ENCODE measurements around the gene PLPP2.
A peak's percentile ranks its signal among the peaks of the same experiment; 100 is the strongest.

Gene PLPP2

DNA sequence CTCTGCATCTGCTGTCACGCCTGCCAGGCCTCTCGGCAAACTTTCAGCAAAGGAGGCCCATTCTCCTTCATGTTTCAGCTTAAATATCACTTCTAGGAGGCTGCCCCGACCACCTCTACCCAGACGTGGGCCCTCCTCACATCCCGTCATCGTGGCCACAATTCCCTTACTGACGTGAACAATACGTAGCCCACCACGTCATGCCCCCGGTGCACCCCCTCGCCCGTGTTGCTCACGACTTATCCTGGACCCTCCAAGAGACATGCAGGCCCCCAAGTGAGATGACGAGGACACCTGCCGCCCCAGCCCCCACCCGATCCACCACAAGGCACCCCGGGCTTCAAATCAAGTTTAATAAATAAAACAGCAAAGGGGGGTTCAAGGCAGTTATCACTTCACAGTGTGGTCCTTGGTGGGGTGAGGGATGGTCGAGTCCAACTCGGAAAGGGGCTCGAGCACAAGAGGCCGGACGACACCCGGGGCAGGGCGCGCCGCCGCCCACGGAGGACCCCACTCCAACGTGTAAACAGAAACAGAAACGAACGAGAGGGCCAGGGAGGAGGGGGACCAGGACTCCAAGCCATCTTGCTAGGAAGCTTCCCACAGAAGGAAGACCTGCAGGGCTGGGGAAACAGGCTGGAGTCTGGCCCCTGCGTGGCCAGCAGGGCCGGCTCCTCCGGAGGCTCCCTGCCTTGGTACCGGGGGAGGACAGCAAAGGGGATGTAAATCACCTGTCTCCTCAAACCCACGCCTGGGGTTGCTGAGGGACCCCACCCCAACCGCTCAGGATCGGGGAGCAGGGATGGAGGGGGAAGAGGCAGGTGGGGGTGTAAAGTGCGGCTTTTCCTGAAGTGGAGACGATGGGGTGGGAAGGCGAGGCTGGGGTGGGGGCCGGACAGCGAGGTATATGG is 14.3 kb upstream of the PLPP2 start:
- WGBS (ENCODE audit: extremely low coverage, insufficient coverage, low lambda C conversion rate) = no CpG with 5 or more reads among the region's 43 CpGs
- H2BK5ac ChIP-seq (ENCODE audit: low read length) = no peak overlapping the region

DNA sequence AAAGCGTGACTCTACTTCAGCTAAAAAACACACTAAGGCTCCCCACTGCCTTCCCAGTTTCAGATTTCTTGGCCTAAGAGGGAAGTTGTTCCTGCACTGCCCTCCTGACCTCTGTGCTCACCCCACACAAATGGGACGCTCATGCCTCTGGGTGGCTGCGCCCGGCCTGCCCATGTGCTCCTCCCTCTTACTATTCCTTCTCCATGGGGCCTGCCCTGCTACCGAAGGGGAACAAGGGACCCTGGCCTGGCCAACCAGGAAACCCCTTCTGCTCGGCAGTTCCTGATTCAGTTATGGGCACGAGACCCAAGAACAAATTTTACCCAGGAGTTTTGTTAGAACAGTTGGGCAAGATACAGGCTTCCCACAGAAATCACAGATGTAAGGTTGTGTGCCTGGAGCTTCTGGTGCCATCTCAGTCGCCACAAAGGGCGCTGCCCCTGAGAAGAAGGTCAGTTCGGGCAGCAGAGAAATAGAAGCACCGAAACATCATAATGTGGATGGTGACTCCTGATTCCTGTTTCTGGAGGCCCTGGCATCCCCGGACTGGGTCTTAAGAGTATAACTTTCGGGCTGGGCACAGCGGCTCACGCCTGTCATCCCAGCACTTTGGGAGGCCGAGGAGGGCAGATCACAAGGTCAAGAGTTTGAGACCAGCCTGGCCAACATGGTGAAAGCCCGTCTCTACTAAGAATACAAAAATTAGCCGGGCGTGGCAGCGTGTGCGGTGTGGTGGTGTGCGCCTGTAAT is 5.4 kb upstream of the PLPP2 start:
- H3K27me3 ChIP-seq (ENCODE audit: insufficient read depth, low read length, poor library complexity) = no peaks in the 10 kb centered on the region
- no peaks in the 10 kb centered on the region for H3K4me1 ChIP-seq (ENCODE audit: control insufficient read depth, low read depth, low read length)
- H2AK5ac ChIP-seq (ENCODE audit: low read length) = no peak overlapping the region
- no peak overlapping the region for H3K18ac ChIP-seq (ENCODE audit: low read length)
- no peak overlapping the region for H4K5ac ChIP-seq (ENCODE audit: low read length)
- H2BK5ac ChIP-seq (ENCODE audit: low read length) = no peak overlapping the region
- H3K79me2 ChIP-seq (ENCODE audit: control insufficient read depth, insufficient read depth, low read length) = no peaks in the 10 kb centered on the region
- no peaks in the 10 kb centered on the region for H3K79me1 ChIP-seq (ENCODE audit: low read length)
- no peak overlapping the region for H3K56ac ChIP-seq (ENCODE audit: low read length)
- H4K8ac ChIP-seq (ENCODE audit: low read depth, low read length) = no peak overlapping the region
- no peak overlapping the region for H3K4me2 ChIP-seq (ENCODE audit: low read length)
- WGBS (ENCODE audit: extremely low coverage, insufficient coverage, low lambda C conversion rate) = no CpG with 5 or more reads among the region's 22 CpGs
- no peak overlapping the region for H3K4me3 ChIP-seq (ENCODE audit: low read length)
- no peak overlapping the region for H2BK120ac ChIP-seq (ENCODE audit: low read depth, low read length)
- H3K4ac ChIP-seq (ENCODE audit: low read depth, low read length) = no peak overlapping the region
- no peak overlapping the region for H3K9ac ChIP-seq (ENCODE audit: low read length)
- H3K27ac ChIP-seq (ENCODE audit: low read depth, low read length) = no peak overlapping the region
- no peaks in the 10 kb centered on the region for H3K36me3 ChIP-seq (ENCODE audit: control insufficient read depth, insufficient read depth, low read length)
- H3K23ac ChIP-seq (ENCODE audit: low read length) = no peak overlapping the region
- no peak for DNase-seq
- H2BK15ac ChIP-seq (replicated peaks; ENCODE audit: low read depth) = no peak overlapping the region

More for the DNA sequence above, 14.3 kb upstream of the PLPP2 start:
- no peak overlapping the region for H4K5ac ChIP-seq (ENCODE audit: low read length)
- H3K36me3 ChIP-seq (ENCODE audit: control insufficient read depth, insufficient read depth, low read length) = peaks cover 2% of the 10 kb centered on the region
- DNase-seq = no peak
- no peak overlapping the region for H2AK5ac ChIP-seq (ENCODE audit: low read length)
- no peak overlapping the region for H3K56ac ChIP-seq (ENCODE audit: low read length)
- peaks cover under 1% of the 10 kb centered on the region for H3K79me2 ChIP-seq (ENCODE audit: control insufficient read depth, insufficient read depth, low read length)
- no peak overlapping the region for H2BK120ac ChIP-seq (ENCODE audit: low read depth, low read length)
- peaks cover 3% of the 10 kb centered on the region for H3K79me1 ChIP-seq (ENCODE audit: low read length)
- no peak overlapping the region for H4K8ac ChIP-seq (ENCODE audit: low read depth, low read length)
- H2BK15ac ChIP-seq (replicated peaks; ENCODE audit: low read depth) = no peak overlapping the region
- no peak overlapping the region for H3K9ac ChIP-seq (ENCODE audit: low read length)
- no peak overlapping the region for H3K27ac ChIP-seq (ENCODE audit: low read depth, low read length)
- H3K4me1 ChIP-seq (ENCODE audit: control insufficient read depth, low read depth, low read length) = no peaks in the 10 kb centered on the region
- H3K4ac ChIP-seq (ENCODE audit: low read depth, low read length) = no peak overlapping the region
- no peaks in the 10 kb centered on the region for H3K27me3 ChIP-seq (ENCODE audit: insufficient read depth, low read length, poor library complexity)
- H3K18ac ChIP-seq (ENCODE audit: low read length) = no peak overlapping the region
- no peak overlapping the region for H3K4me2 ChIP-seq (ENCODE audit: low read length)
- no peak overlapping the region for H3K4me3 ChIP-seq (ENCODE audit: low read length)
- H3K23ac ChIP-seq (ENCODE audit: low read length) = no peak overlapping the region

DNA sequence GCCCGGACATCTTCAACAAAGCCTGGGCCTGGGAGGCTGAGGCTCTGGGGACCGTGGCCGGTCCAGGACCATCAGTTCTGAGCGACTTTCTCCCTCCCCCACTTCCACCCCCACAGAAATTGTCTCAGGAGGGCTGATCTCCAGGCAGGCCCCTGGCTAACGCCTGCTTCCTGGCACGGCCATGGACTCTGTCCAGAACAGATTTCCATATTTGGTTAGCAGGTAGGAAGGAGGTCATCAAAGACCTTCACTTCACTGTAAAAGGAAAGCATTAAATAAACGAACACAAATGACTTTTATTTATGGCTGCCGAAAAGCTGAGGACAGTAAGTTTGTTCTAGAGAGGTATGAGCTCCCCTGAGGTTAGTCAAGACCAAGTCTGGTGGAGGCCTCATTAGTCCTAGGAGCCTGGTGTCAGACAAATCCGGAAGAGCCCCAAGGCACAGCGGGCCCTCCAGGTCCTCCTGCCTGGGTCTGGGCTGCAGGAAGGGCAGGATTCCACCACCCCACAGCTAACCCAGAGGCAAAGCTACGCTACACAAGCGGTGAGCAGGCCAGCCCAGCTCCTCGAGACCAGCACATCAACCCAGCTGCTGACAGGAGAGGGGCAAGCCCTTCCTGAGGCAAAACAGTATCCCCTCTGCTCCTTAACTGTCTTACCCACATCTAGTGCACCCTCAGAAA is 4.6 kb upstream of the PLPP2 start:
- H3K23ac ChIP-seq (ENCODE audit: low read length) = no peak overlapping the region
- no peak overlapping the region for H3K4ac ChIP-seq (ENCODE audit: low read depth, low read length)
- no peak overlapping the region for H2BK15ac ChIP-seq (replicated peaks; ENCODE audit: low read depth)
- whole genome bisulfite sequencing (ENCODE audit: extremely low coverage, insufficient coverage, low lambda C conversion rate) = no CpG with 5 or more reads among the region's 13 CpGs
- H4K8ac ChIP-seq (ENCODE audit: low read depth, low read length) = no peak overlapping the region
- no peak overlapping the region for H3K56ac ChIP-seq (ENCODE audit: low read length)
- no peak overlapping the region for H3K4me2 ChIP-seq (ENCODE audit: low read length)
- no peak overlapping the region for H2AK5ac ChIP-seq (ENCODE audit: low read length)
- no peak overlapping the region for H2BK120ac ChIP-seq (ENCODE audit: low read depth, low read length)
- H4K5ac ChIP-seq (ENCODE audit: low read length) = no peak overlapping the region
- H3K4me3 ChIP-seq (ENCODE audit: low read length) = no peak overlapping the region
- peak; percentile 45 for DNase-seq
- H3K79me2 ChIP-seq (ENCODE audit: control insufficient read depth, insufficient read depth, low read length) = no peaks in the 10 kb centered on the region
- H3K36me3 ChIP-seq (ENCODE audit: control insufficient read depth, insufficient read depth, low read length) = no peaks in the 10 kb centered on the region
- no peaks in the 10 kb centered on the region for H3K27me3 ChIP-seq (ENCODE audit: insufficient read depth, low read length, poor library complexity)
- H2BK5ac ChIP-seq (ENCODE audit: low read length) = no peak overlapping the region
- no peaks in the 10 kb centered on the region for H3K79me1 ChIP-seq (ENCODE audit: low read length)
- no peak overlapping the region for H3K9ac ChIP-seq (ENCODE audit: low read length)
- no peaks in the 10 kb centered on the region for H3K4me1 ChIP-seq (ENCODE audit: control insufficient read depth, low read depth, low read length)
- H3K27ac ChIP-seq (ENCODE audit: low read depth, low read length) = no peak overlapping the region
- no peak overlapping the region for H3K18ac ChIP-seq (ENCODE audit: low read length)

DNA sequence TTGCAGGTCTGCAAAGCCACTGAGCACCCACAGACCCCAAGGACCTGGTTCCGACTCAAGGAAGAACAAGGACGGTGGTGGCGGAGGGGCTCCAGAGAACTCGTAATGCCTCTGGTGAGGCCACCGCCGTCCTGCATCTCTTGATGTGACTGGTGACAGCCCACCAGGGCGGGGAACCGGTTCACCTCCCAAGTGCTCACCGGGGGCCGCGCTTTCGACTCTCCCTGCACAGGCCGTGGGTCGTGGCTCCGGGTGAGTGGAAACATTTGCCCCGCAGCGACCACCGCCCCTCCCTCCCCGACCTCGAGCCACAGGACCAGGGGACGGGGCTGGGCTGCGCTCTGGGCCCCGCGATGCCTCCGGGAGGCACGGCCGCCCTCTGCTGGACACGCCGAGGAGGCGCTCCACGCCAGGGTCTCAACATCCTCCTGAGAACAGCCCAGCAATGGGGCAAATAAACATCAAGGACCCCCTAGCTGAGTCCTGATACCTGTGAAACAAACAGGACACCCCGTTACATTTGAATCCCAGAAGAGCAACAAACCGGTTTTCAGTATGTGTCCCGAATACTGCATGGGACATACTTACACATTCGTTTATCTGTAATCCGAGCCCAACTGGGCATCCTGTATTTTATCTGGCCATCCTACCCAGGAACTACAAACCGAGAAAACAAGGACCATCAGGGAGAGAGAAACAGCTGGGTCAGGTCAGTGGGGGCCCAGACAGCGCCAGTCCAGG is 3.9 kb upstream of the PLPP2 start:
- no peak overlapping the region for H4K5ac ChIP-seq (ENCODE audit: low read length)
- peak overlapping the region; percentile 15 for H3K23ac ChIP-seq (ENCODE audit: low read length)
- no peaks in the 10 kb centered on the region for H3K27me3 ChIP-seq (ENCODE audit: insufficient read depth, low read length, poor library complexity)
- H3K79me2 ChIP-seq (ENCODE audit: control insufficient read depth, insufficient read depth, low read length) = no peaks in the 10 kb centered on the region
- no peak overlapping the region for H3K4me3 ChIP-seq (ENCODE audit: low read length)
- peak overlapping the region; percentile 8 for H3K9ac ChIP-seq (ENCODE audit: low read length)
- no peak overlapping the region for H2AK5ac ChIP-seq (ENCODE audit: low read length)
- H2BK15ac ChIP-seq (replicated peaks; ENCODE audit: low read depth) = no peak overlapping the region
- H3K79me1 ChIP-seq (ENCODE audit: low read length) = no peaks in the 10 kb centered on the region
- H3K27ac ChIP-seq (ENCODE audit: low read depth, low read length) = no peak overlapping the region
- no peak overlapping the region for H4K8ac ChIP-seq (ENCODE audit: low read depth, low read length)
- H2BK120ac ChIP-seq (ENCODE audit: low read depth, low read length) = no peak overlapping the region
- H3K18ac ChIP-seq (ENCODE audit: low read length) = no peak overlapping the region
- peak overlapping the region; percentile 31 for H3K4me2 ChIP-seq (ENCODE audit: low read length)
- no peak overlapping the region for H3K56ac ChIP-seq (ENCODE audit: low read length)
- H2BK5ac ChIP-seq (ENCODE audit: low read length) = no peak overlapping the region
- no peak overlapping the region for H3K4ac ChIP-seq (ENCODE audit: low read depth, low read length)
- WGBS (ENCODE audit: extremely low coverage, insufficient coverage, low lambda C conversion rate) = no CpG with 5 or more reads among the region's 38 CpGs
- no peaks in the 10 kb centered on the region for H3K4me1 ChIP-seq (ENCODE audit: control insufficient read depth, low read depth, low read length)
- H3K36me3 ChIP-seq (ENCODE audit: control insufficient read depth, insufficient read depth, low read length) = no peaks in the 10 kb centered on the region
- peak; percentile 55 for DNase-seq

DNA sequence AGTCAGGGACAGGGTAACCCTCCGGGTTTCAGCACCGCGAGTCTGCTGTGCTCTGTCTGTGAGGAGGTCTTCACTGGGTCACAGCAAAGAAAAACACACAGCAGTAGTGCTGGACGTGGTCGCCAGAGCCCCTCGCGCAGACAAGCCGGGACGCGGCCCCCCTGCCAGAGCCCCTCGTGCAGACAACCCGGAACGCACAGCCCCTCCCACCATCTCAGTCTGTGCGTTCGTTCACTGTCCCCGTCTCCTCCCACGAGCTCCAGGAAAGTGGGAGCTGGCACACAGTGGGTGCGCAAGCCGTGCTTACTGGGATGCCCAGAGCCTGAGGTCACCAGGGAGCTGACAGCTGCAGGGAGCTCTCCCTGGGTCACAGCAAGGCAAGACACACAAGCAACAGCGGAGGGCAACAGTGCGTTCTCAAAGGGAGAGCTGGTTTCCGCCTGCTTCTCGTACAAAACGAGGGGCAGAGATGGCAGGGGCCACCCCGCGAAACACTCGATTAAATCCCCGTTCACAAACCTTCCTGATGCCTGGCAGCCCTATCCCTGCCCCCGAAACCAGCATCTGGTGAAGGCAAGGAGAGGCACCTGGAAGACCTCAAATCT is 3.2 kb upstream of the PLPP2 start:
- no CpG with 5 or more reads among the region's 29 CpGs for WGBS (ENCODE audit: extremely low coverage, insufficient coverage, low lambda C conversion rate)
- Histone ChIP-seq H3K9ac (ENCODE audit: low read length) (peak overlapping the region; percentile 8), H3K79me2 (ENCODE audit: control insufficient read depth, insufficient read depth, low read length) (no peaks in the 10 kb centered on the region), H2AK5ac (ENCODE audit: low read length) (no peak overlapping the region), H2BK120ac (ENCODE audit: low read depth, low read length) (no peak overlapping the region), H3K4ac (ENCODE audit: low read depth, low read length) (no peak overlapping the region), H3K23ac (ENCODE audit: low read length) (peak overlapping the region; percentile 15), H3K27me3 (ENCODE audit: insufficient read depth, low read length, poor library complexity) (no peaks in the 10 kb centered on the region), H3K18ac (ENCODE audit: low read length) (no peak overlapping the region), H3K56ac (ENCODE audit: low read length) (no peak overlapping the region), H3K4me3 (ENCODE audit: low read length) (no peak overlapping the region), H3K27ac (ENCODE audit: low read depth, low read length) (no peak overlapping the region), H3K4me2 (ENCODE audit: low read length) (peak overlapping the region; percentile 31), H4K5ac (ENCODE audit: low read length) (no peak overlapping the region), H3K79me1 (ENCODE audit: low read length) (no peaks in the 10 kb centered on the region), H2BK15ac (replicated peaks; ENCODE audit: low read depth) (no peak overlapping the region), H2BK5ac (ENCODE audit: low read length) (no peak overlapping the region), H3K4me1 (ENCODE audit: control insufficient read depth, low read depth, low read length) (no peaks in the 10 kb centered on the region), H3K36me3 (ENCODE audit: control insufficient read depth, insufficient read depth, low read length) (no peaks in the 10 kb centered on the region), H4K8ac (ENCODE audit: low read depth, low read length) (no peak overlapping the region)
- peak; percentile 69 for DNase-seq
